ENCODE results near the gene MYO3A. TPM values are rescaled to one million over a fixed set of nuclear protein-coding genes. Genes with fewer than 3 reads are reported as not detected.
"Not testable (repeated sequence)": the region's sequence is repeated elsewhere in the genome, so short reads cannot be mapped to it uniquely, and the experiment has no call there.

The MYO3A gene
- total RNA-seq, 2 donors from 2014 or later = not detected

DNA sequence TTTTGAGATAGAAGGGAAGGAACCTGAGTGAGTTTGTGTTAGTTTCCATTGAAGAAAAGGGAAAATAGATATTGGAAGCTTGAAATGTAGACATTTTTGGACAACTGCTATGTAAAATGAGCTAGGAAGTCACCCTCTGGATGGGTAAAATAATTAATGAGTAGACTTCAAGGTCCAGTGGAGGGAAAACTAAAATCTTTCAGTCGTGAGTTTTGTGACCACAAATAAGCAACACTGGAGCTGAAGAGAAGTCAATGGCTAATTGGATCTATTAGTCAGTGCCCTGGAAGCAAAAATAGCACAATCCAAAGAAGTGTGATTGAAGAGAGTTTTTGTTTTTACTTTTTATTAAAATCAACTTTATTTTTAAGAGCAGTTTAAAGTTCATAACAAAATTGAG lies 123.4 kb downstream of the MYO3A start:
- Histone ChIP-seq H3K27ac (no peak overlapping the region), H3K9me3 (peaks cover 0 to 16% of the 10 kb centered on the region in 2 donors), H3K4me3 (no peak overlapping the region), H3K36me3 (no peaks in the 10 kb centered on the region), H3K27me3 (no peaks in the 10 kb centered on the region), H3K4me1 (no peaks in the 10 kb centered on the region)
- TF ChIP-seq, protein P1, sequence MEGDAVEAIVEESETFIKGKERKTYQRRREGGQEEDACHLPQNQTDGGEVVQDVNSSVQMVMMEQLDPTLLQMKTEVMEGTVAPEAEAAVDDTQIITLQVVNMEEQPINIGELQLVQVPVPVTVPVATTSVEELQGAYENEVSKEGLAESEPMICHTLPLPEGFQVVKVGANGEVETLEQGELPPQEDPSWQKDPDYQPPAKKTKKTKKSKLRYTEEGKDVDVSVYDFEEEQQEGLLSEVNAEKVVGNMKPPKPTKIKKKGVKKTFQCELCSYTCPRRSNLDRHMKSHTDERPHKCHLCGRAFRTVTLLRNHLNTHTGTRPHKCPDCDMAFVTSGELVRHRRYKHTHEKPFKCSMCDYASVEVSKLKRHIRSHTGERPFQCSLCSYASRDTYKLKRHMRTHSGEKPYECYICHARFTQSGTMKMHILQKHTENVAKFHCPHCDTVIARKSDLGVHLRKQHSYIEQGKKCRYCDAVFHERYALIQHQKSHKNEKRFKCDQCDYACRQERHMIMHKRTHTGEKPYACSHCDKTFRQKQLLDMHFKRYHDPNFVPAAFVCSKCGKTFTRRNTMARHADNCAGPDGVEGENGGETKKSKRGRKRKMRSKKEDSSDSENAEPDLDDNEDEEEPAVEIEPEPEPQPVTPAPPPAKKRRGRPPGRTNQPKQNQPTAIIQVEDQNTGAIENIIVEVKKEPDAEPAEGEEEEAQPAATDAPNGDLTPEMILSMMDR (IDR thresholded peaks at IDR 0.05) = no peak
- no peak for DNase-seq (ENCODE audit: low spot score)

GRCh38 chr10:26064106-26064505 lies 130.1 kb downstream of the MYO3A start:
- Histone ChIP-seq H3K4me3 (no peak overlapping the region), H3K36me3 (no peaks in the 10 kb centered on the region), H3K9me3 (peaks cover 0 to 6% of the 10 kb centered on the region in 2 donors), H3K4me1 (no peaks in the 10 kb centered on the region), H3K27ac (no peak overlapping the region), H3K27me3 (no peaks in the 10 kb centered on the region)
- TF ChIP-seq, protein P1 (IDR thresholded peaks at IDR 0.05) = no peak
- no peak for DNase-seq (ENCODE audit: low spot score)

GRCh38 chr10:26067680-26068079 lies 133.7 kb downstream of the MYO3A start:
- no peak for DNase-seq (ENCODE audit: low spot score)
- Histone ChIP-seq H3K36me3 (no peaks in the 10 kb centered on the region), H3K27me3 (no peaks in the 10 kb centered on the region), H3K27ac (no peak overlapping the region), H3K4me3 (no peak overlapping the region), H3K4me1 (no peaks in the 10 kb centered on the region), H3K9me3 (no peaks in the 10 kb centered on the region)
- TF ChIP-seq, protein P1 (IDR thresholded peaks at IDR 0.05) = no peak

GRCh38 chr10:26080971-26081370 lies 146.9 kb downstream of the MYO3A start:
- not testable (repeated sequence) for H3K27me3 ChIP-seq; H3K4me3 ChIP-seq; H3K36me3 ChIP-seq; DNase-seq (ENCODE audit: low spot score); H3K4me1 ChIP-seq; H3K27ac ChIP-seq; H3K9me3 ChIP-seq

- Histone ChIP-seq H3K9me3 (no peaks in the 10 kb centered on the region), H3K4me1 (no peaks in the 10 kb centered on the region), H3K4me3 (no peak overlapping the region), H3K36me3 (no peaks in the 10 kb centered on the region), H3K27ac (no peak overlapping the region), H3K27me3 (no peaks in the 10 kb centered on the region)
- TF ChIP-seq, protein P1 (IDR thresholded peaks at IDR 0.05) = no peak
- DNase-seq (ENCODE audit: low spot score) = no peak
Observed at GRCh38 chr10:26081459-26081858, 147.4 kb downstream of the MYO3A start.

DNA sequence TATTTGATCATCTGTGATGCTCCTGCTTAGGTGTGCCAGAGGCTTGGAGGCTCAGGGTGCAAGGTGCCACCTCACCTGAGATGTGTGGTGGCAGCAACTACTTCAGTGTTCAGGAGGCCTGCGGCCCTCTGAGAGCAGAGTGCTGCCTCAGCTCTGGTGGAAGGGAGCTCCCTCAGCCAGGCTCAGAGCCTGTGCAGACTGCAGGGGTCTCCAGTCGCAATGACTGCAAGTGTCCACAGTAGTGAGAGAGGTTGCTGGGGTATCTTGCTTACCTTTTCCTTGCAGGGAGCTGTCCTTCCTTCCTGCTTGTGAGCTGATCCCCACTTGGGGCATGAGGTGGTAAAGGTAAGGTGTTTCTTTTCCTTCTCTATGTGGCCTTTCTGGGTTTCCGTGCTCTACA lies 151.5 kb downstream of the MYO3A start:
- TF ChIP-seq, protein P1 (IDR thresholded peaks at IDR 0.05) = no peak
- no peak overlapping the region for H3K4me3 ChIP-seq
- no peaks in the 10 kb centered on the region for H3K27me3 ChIP-seq
- no peaks in the 10 kb centered on the region for H3K36me3 ChIP-seq
- no peaks in the 10 kb centered on the region for H3K9me3 ChIP-seq
- H3K27ac ChIP-seq = no peak overlapping the region
- no peaks in the 10 kb centered on the region for H3K4me1 ChIP-seq
- DNase-seq (ENCODE audit: low spot score) = no peak
